GM10266 (cell line): ENCODE measurements around the gene ATXN2.
"Not testable (repeated sequence)": the region's sequence is repeated elsewhere in the genome, so short reads cannot be mapped to it uniquely, and the experiment has no call there.

Experiments used
- DNase-seq: peaks from one replicate; pipeline ENCODE4 v3.0.0; 2012; ENCODE audit errors: extremely low spot score
- TF ChIP-seq, protein P1 (sequence below): IDR thresholded peaks from 2 replicates; pipeline ENCODE4 v1.5.1; 2012; ENCODE audit warnings: mild to moderate bottlenecking, low read depth; ENCODE audit not compliant: control insufficient read depth, insufficient read depth; ENCODE audit errors: missing control alignments

The ATXN2 gene

DNA sequence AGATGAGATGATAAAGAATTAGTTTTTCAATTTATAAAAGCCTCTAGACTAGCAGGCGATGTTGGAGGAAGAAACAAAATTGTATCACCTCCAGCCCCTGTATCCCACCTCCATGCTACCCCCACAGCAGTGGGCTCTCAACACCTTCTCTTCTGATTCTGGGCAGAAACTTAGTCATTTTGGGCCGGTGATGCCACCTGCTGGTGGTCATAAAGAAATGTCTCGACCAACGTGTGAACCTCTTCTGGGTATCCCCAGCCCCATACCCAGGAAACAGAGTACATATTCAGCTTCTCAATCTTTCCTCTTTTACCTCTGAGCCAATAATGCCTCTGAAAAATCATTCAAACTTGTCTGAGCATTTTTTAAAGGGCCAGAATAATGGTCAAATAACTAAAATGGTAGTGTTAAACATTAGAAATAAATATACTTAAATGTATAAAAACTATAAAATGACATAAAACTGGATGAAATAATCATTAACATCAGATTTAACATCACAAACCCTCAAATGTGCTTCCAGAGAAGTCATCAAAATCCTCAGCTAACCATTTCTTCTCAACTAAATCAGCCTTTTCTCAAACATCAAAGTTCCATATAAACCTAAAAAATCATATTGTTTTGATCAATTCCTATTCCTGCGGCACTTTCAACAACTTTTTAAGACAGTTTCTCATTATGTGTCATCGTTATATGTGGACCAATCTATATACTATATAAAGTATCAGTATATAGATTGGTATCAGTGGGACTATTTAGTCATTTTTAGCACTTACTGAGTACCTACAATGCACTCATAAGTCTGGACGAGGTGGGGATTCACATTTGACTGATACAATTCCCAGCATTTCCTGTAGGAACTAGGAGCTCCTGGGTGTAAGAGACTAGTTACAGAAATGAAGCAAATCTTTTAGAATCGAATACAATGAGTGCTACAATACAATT, 69.4 kb downstream of the ATXN2 start:
- TF ChIP-seq, protein P1, sequence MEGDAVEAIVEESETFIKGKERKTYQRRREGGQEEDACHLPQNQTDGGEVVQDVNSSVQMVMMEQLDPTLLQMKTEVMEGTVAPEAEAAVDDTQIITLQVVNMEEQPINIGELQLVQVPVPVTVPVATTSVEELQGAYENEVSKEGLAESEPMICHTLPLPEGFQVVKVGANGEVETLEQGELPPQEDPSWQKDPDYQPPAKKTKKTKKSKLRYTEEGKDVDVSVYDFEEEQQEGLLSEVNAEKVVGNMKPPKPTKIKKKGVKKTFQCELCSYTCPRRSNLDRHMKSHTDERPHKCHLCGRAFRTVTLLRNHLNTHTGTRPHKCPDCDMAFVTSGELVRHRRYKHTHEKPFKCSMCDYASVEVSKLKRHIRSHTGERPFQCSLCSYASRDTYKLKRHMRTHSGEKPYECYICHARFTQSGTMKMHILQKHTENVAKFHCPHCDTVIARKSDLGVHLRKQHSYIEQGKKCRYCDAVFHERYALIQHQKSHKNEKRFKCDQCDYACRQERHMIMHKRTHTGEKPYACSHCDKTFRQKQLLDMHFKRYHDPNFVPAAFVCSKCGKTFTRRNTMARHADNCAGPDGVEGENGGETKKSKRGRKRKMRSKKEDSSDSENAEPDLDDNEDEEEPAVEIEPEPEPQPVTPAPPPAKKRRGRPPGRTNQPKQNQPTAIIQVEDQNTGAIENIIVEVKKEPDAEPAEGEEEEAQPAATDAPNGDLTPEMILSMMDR = peak; percentile 68
- DNase-seq = peak; percentile 79

DNA sequence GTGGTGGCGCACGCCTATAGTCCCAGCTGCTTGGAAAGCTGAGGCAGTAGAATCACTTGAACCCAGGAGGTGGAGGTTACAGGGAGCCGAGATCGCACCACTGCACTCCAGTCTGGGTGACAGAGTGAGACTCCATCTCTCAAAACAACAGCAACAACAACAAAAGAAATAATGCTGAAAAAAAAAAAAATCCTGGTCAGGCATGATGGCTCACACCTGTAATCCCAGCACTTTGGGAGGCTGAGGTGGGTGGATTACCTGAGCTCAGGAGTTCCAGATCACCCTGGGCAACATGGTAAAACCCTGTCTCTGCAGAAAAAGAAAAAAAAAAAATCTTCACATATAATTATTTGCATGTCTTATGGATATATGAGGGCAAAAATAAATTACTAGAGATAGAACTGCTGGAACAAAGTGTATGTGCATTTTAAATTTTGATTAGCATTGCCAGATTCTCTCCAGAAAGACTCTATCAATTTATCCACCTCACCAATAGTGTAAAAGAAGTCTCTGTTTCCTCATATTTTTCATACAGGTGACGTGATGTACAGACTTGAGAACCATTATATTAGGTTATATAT, 75.4 kb downstream of the ATXN2 start:
- TF ChIP-seq, protein P1 = no peak
- DNase-seq = no peak

DNA sequence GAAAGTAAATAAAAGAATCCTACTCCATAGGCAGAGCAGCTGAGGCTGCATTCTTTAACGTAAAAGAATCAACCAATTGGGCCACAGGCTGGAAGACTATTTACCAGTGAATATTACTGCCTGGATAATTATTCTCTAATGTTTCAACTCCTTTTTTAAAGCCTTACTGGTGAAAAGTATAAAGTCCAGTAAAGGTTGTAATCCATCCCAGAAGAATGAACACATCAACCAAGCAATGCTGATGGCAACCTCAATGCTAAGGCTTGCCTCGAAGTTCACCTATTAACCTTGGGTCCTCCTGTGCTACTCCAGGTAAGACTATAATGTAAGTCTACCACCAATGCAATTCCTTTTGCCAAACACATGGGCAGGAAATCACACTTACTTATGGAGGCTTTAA, 77.3 kb downstream of the ATXN2 start:
- DNase-seq = no peak
- TF ChIP-seq, protein P1 = no peak

DNA sequence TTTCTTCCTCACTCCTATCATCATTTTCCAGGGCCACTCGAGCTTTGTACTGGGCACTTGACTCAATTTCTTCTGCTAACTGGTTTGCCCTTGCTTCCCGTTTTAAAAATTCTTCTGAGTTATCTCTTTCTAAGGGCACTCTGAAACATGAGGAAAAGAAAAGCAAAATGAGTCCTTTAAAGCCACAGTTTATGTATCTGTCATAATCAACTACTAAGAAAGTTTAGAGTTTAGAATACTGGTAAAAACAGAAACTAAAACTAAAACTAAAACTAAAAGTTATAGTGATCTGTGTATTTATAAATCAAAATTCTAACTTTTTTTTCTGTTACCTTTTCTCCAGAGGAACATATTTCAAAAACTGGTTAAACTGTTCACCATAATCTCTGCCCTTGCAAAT, 79.2 kb downstream of the ATXN2 start:
- DNase-seq = no peak
- TF ChIP-seq, protein P1 = no peak

DNA sequence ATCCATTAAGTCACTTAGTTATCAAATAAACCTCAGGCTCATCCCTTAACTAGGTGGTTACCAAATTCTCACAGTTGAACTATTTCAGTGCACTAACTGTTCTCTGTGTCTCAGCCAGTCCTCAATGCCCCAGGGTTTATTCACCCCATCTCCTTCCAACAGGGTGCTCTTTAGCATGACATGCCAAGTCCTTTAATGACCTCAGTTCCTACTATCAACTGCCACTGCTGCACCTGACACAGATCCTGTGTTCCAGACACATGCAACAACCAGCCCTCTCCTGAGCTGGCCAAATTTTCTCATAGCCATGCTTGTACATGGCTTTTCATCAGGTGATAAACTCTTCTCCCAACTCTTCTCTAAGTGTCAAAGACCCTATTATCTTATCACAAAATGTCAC, 80.0 kb downstream of the ATXN2 start:
- TF ChIP-seq, protein P1 = no peak
- DNase-seq = no peak

DNA sequence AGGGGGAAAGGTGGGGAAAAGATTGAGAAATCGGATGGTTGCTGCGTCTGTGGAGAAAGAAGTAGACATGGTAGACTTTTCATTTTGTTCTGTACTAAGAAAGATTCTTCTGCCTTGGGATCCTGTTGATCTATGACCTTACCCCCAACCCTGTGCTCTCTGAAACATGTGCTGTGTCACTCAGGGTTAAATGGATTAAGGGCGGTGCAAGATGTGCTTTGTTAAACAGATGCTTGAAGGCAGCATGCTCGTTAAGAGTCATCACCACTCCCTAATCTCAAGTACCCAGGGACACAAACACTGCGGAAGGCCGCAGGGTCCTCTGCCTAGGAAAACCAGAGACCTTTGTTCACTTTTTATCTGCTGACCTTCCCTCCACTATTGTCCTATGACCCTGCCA, 91.4 kb downstream of the ATXN2 start:
- DNase-seq = not testable (repeated sequence)

DNA sequence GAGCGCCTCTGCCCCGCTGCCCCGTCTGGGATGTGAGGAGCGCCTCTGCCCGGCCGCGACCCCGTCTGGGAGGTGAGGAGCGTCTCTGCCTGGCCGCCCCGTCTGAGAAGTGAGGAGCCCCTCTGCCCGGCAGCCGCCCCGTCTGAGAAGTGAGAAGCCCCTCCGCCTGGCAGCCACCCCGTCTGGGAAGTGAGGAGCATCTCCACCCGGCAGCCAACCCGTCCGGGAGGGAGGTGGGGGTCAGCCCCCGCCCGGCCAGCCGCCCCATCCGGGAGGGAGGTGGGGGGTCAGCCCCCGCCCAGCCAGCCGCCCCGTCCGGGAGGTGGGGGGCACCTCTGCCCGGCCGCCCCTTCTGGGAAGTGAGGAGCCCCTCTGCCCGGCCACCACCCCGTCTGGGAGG, 91.9 kb downstream of the ATXN2 start:
- not testable (repeated sequence) for DNase-seq

DNA sequence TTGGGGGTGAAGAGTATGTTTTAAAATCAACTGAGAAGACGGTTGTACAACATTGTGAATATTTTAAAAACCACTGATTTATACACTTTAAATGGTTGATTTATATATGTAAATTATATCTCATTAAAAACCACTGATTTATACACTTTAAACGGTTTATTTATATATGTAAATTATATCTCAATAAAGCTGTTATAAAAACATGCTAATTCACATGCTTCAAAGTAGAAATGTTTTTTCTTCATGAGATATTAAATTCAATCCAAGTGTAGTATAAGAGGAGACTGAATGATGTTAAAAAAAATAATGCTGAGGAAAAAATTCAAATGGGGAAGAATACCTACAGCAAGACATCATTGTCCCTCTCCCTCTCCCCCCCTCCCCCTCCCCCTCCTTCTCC, 92.9 kb downstream of the ATXN2 start:
- TF ChIP-seq, protein P1 = no peak
- DNase-seq = no peak
